Transverse colon (tissue), 3 donors: ENCODE measurements around the gene METRNL.

Source experiments
- EP300 ChIP-seq: sonication (generic); formaldehyde crosslinking; IDR thresholded peaks from one replicate; pipeline ENCODE4 v1.6.1; 2017; ENCODE audit warnings: antibody characterized with exemption, low read depth
- POLR2A ChIP-seq: fragments of 450-650 bp; IDR thresholded peaks from one replicate; pipeline ENCODE4 v1.6.1; 2016; ENCODE audit warnings: antibody characterized with exemption, mild to moderate bottlenecking, moderate library complexity
- TF ChIP-seq, protein P1 (sequence below), 5 experiments: fragments of 200-600 bp in 3 of 5; fragments of 450-650 bp in 2 of 5; sonication (generic) in 3 of 5; IDR thresholded peaks; 1 replicate in 2 of 5; 2 replicates in 3 of 5; pipeline ENCODE4 v1.5.1; 2016 to 2017; ENCODE audit warnings: antibody characterized with exemption in 5 of 5, inconsistent platforms in 3 of 5, mild to moderate bottlenecking in 2 of 5, moderate library complexity in 1 of 5

DNA sequence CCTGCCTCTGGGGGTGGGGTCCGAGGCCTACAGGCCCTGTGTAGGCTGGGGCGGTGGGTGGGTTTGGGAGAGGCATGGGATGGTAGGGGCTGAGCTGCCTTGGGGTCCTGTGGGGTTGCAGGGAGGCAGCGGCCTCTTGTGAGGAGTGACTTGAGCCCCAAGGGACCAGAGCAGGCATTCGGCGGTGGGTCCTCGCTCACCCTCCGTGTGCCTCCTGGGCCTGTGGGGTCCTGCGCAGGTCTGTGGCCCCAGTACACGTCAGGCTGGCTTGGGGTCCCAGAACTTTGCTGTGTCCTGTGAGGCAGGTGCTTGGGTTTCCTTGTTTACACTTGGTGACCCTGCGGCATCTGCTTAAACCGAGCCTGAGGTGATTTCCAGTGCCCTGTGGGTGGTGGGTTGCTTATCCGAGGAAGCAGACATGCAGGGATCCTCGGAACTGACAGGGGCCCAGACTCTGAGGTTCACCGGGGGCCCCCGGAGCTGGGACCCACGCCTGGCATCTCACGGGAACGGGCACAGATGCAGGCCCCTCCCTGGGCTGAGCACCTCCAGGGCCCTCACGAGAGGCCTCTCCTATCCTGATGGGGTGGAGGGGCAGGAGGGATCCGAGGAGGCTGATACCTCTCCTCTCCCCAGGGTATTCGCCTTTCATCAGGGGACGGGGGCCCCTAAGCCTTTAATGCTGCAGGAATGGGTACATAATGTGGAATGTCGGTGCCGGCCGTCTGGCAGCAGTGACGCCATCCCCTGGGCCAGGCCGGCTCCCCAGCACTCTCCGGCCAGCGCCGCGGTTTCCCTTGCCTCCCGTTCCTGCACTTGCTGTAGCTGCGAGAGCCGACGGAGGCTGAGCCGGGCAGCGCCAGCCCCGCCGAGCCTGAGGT lies 7.7 kb downstream of the METRNL start:
- no peak for TF ChIP-seq EP300
- TF ChIP-seq, protein P1, sequence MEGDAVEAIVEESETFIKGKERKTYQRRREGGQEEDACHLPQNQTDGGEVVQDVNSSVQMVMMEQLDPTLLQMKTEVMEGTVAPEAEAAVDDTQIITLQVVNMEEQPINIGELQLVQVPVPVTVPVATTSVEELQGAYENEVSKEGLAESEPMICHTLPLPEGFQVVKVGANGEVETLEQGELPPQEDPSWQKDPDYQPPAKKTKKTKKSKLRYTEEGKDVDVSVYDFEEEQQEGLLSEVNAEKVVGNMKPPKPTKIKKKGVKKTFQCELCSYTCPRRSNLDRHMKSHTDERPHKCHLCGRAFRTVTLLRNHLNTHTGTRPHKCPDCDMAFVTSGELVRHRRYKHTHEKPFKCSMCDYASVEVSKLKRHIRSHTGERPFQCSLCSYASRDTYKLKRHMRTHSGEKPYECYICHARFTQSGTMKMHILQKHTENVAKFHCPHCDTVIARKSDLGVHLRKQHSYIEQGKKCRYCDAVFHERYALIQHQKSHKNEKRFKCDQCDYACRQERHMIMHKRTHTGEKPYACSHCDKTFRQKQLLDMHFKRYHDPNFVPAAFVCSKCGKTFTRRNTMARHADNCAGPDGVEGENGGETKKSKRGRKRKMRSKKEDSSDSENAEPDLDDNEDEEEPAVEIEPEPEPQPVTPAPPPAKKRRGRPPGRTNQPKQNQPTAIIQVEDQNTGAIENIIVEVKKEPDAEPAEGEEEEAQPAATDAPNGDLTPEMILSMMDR (IDR thresholded peaks at IDR 0.05) = no peak
- TF ChIP-seq POLR2A = no peak
